Measurements from ENCODE around the gene OXSR1. TPM values are rescaled to one million over a fixed set of nuclear protein-coding genes. Genes with fewer than 3 reads are reported as not detected.
A peak's percentile ranks its signal among the peaks of the same experiment; 100 is the strongest.

The OXSR1 gene
- total and polyA plus RNA-seq, 10 of the 15 experiments (the other 5 are each of a cell fraction or from before 2014, with no cell fraction given), result 12.4 to 54.6 (median 35.7) TPM

DNA sequence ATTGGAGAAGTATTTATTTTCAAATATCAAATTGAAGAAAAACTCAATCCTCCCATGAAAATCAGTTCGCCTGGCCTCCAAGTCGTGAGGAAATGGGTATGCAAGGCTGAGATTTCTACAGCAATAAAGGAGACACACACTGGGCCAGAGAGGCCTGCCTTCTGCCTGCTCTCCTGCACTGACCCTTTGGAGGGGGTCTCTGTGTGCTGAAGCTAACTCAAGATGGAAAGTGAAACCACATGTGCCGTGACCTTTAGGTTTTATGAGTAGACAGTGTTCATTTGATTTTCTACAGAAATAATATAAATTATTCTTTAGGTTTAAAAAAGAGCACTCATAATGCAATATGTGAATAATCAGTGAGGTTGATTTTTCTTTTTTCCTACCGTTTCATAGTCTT lies 88.4 kb downstream of the OXSR1 start:
- Histone ChIP-seq H4K20me1 (ENCODE audit: control insufficient read depth, insufficient read depth) (no peaks in the 10 kb centered on the region), H3K4me1 (ENCODE audit: control insufficient read depth, insufficient read depth, low read length) (no peaks in the 10 kb centered on the region), H3K9me3 (replicated peaks; ENCODE audit: control insufficient read depth, insufficient read depth, low read length) (no peaks in the 10 kb centered on the region), H2AFZ (ENCODE audit: control insufficient read depth, low read depth, low read length) (no peak overlapping the region), H3K4me3 (no peak overlapping the region), H3K36me3 (ENCODE audit: control insufficient read depth in 2 of 2, insufficient read depth in 2 of 2, low read length in 1 of 2) (peaks cover 9 to 20% of the 10 kb centered on the region in 2 experiments), H3K27ac (ENCODE audit: control insufficient read depth, insufficient read depth) (no peak overlapping the region), H3K4me2 (ENCODE audit: control insufficient read depth, insufficient read depth) (no peak overlapping the region), H3K9ac (ENCODE audit: control insufficient read depth, insufficient read depth, low read length) (no peak overlapping the region), H3K27me3 (replicated peaks in 1 of 2; ENCODE audit: control insufficient read depth in 2 of 2, insufficient read depth in 2 of 2, low read length in 1 of 2) (no peaks in the 10 kb centered on the region), H3K79me2 (ENCODE audit: control insufficient read depth, insufficient read depth, low read length) (no peaks in the 10 kb centered on the region)
- RAD21 ChIA-PET (ENCODE audit: unreplicated experiment), result no interaction called here
- WGBS (ENCODE audit: insufficient coverage, insufficient replicate concordance, low lambda C conversion rate, missing lambda C conversion rate), result 97% methylated on average over 4 of the region's 4 CpGs
- ATAC-seq, result no peak
- POLR2A ChIA-PET, result no interaction called here
- TF ChIP-seq, protein P1, sequence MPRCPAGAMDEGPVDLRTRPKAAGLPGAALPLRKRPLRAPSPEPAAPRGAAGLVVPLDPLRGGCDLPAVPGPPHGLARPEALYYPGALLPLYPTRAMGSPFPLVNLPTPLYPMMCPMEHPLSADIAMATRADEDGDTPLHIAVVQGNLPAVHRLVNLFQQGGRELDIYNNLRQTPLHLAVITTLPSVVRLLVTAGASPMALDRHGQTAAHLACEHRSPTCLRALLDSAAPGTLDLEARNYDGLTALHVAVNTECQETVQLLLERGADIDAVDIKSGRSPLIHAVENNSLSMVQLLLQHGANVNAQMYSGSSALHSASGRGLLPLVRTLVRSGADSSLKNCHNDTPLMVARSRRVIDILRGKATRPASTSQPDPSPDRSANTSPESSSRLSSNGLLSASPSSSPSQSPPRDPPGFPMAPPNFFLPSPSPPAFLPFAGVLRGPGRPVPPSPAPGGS (IDR thresholded peaks at IDR 0.05; ENCODE audit: borderline replicate concordance, insufficient read depth, low read depth, low read length, poor library complexity, severe bottlenecking), result no peak
- TF ChIP-seq, protein P2, sequence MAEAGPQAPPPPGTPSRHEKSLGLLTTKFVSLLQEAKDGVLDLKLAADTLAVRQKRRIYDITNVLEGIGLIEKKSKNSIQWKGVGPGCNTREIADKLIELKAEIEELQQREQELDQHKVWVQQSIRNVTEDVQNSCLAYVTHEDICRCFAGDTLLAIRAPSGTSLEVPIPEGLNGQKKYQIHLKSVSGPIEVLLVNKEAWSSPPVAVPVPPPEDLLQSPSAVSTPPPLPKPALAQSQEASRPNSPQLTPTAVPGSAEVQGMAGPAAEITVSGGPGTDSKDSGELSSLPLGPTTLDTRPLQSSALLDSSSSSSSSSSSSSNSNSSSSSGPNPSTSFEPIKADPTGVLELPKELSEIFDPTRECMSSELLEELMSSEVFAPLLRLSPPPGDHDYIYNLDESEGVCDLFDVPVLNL (IDR thresholded peaks at IDR 0.05; ENCODE audit: low read depth, low read length), result no peak
- no peak for TF ChIP-seq YY1 (IDR thresholded peaks at IDR 0.05; ENCODE audit: low read depth, low read length)
- TF ChIP-seq SP1 (IDR thresholded peaks at IDR 0.05; ENCODE audit: low read depth, low read length), result no peak
- TF ChIP-seq, protein P3, sequence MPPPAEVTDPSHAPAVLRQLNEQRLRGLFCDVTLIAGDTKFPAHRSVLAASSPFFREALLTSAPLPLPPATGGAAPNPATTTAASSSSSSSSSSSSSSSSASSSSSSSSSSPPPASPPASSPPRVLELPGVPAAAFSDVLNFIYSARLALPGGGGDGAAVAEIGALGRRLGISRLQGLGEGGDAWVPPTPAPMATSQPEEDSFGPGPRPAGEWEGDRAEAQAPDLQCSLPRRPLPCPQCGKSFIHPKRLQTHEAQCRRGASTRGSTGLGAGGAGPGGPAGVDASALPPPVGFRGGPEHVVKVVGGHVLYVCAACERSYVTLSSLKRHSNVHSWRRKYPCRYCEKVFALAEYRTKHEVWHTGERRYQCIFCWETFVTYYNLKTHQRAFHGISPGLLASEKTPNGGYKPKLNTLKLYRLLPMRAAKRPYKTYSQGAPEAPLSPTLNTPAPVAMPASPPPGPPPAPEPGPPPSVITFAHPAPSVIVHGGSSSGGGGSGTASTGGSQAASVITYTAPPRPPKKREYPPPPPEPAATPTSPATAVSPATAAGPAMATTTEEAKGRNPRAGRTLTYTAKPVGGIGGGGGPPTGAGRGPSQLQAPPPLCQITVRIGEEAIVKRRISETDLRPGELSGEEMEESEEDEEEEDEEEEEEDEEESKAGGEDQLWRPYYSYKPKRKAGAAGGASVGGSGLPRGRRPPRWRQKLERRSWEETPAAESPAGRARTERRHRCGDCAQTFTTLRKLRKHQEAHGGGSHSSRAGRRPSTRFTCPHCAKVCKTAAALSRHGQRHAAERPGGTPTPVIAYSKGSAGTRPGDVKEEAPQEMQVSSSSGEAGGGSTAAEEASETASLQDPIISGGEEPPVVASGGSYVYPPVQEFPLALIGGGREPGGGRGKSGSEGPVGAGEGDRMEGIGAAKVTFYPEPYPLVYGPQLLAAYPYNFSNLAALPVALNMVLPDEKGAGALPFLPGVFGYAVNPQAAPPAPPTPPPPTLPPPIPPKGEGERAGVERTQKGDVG (CRISPR knock-in tag; IDR thresholded peaks at IDR 0.05), result no peak
- no peak for TF ChIP-seq HDGF (IDR thresholded peaks at IDR 0.05)
- TF ChIP-seq FOXM1 (IDR thresholded peaks at IDR 0.05; ENCODE audit: low read depth, low read length), result no peak
- no peak for TF ChIP-seq RFX5 (IDR thresholded peaks at IDR 0.05; ENCODE audit: low read depth, low read length)
- TF ChIP-seq MEF2A (IDR thresholded peaks at IDR 0.05; ENCODE audit: insufficient read depth, low read depth, low read length), result no peak
- TF ChIP-seq ASH2L (IDR thresholded peaks at IDR 0.05; ENCODE audit: borderline replicate concordance, low read depth), result no peak
- no peak for TF ChIP-seq RAD51 (IDR thresholded peaks at IDR 0.05)
- TF ChIP-seq MTA2 (IDR thresholded peaks at IDR 0.05; ENCODE audit: low read depth), result no peak
- SMC1A ChIA-PET (ENCODE audit: uncharacterized antibody, unreplicated experiment), result interaction anchor here (1.9 kb wide), 1 partner anchor 15 kb away, joined by 5 read pairs; no protein-coding TSS in a partner anchor
- DNase-seq (ENCODE audit: low read depth, low spot score), result no peak
- intact Hi-C loops (cut with micrococcal nuclease; ENCODE audit: unreplicated experiment) (no loop called here), in situ Hi-C loops (cut with MboI) (no loop called here)
- FAIRE-seq, result no peak
- TSS peak; percentile 28 for BruUV-seq (replicated peaks)
- CTCF ChIA-PET, result no interaction called here

Data from GM12878 (cell line).